Endothelial cell (in vitro differentiated cells): ENCODE results near the gene LRRC74A. TPM values are rescaled to one million over a fixed set of nuclear protein-coding genes. Genes with fewer than 3 reads are reported as not detected.
"Not testable (repeated sequence)": the region's sequence is repeated elsewhere in the genome, so short reads cannot be mapped to it uniquely, and the experiment has no call there.

Source experiments
- DNase-seq: peaks from one replicate; pipeline ENCODE4 v3.0.0; 2021; ENCODE audit warnings: low spot score
- H3K27ac Mint-ChIP-seq: one replicate; pipeline ENCODE4 v1.8.0; 2021; ENCODE audit warnings: mixed read lengths, inconsistent platforms; ENCODE audit not compliant: unreplicated experiment
- H3K27me3 Mint-ChIP-seq: one replicate; pipeline ENCODE4 v1.8.0; 2021; ENCODE audit warnings: mild to moderate bottlenecking, moderate library complexity, mixed read lengths, inconsistent platforms; ENCODE audit not compliant: unreplicated experiment
- H3K36me3 Mint-ChIP-seq: one replicate; pipeline ENCODE4 v1.8.0; 2021; ENCODE audit warnings: mild to moderate bottlenecking, low read depth, mixed read lengths, inconsistent platforms; ENCODE audit not compliant: unreplicated experiment
- H3K4me1 Mint-ChIP-seq: one replicate; pipeline ENCODE4 v1.8.0; 2021; ENCODE audit warnings: mild to moderate bottlenecking, mixed read lengths, inconsistent platforms; ENCODE audit not compliant: unreplicated experiment
- H3K4me3 Mint-ChIP-seq: one replicate; pipeline ENCODE4 v1.8.0; 2021; ENCODE audit warnings: mild to moderate bottlenecking, mixed read lengths, inconsistent platforms; ENCODE audit not compliant: unreplicated experiment
- H3K9me3 Mint-ChIP-seq: one replicate; pipeline ENCODE4 v1.8.0; 2021; ENCODE audit warnings: mixed read lengths, inconsistent platforms; ENCODE audit not compliant: unreplicated experiment
- total RNA-seq: library from RNA; stranded (reverse); fragmentation: NEBNext Ultra II Directional; extraction: Animal tissue kit (Norgen Biotek cat#: 25700); gene quantifications from one replicate; pipeline ENCODE4 v1.2.1, GENCODE V29; 2021; ENCODE audit not compliant: unreplicated experiment
- TF ChIP-seq, protein P1 (sequence below): fragments of 200-600 bp; sonication (generic); IDR thresholded peaks from one replicate; pipeline ENCODE4 v1.5.0; 2021; ENCODE audit warnings: antibody characterized with exemption; ENCODE audit not compliant: unreplicated experiment

Gene LRRC74A
- total RNA-seq, 1 donor from 2014 or later = not detected

DNA sequence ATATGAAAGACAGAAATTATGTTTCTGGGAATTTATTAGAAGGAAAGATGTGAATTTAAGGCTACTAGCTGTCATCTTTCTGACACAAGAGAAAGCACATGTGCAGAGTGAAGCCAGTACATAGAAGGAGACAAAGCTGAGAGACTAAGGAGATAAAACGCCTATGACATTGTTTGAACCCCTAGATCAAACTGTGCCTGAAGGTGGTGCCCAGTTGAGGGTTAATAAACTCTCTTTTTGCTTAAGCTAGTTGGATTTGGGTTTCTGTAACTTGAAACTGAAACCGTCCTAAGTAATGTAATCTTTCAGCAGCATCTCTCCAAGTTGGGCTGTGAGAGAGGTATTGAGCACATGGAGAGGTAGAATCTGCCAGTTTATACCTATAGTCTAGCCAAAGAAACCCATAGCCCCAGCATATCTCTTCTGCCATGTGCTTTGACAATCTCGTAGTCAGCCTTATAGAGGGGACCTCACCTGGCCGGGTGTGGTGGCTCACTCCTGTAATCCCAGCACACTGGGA, 84.2 kb downstream of the LRRC74A start:
- TF ChIP-seq, protein P1, sequence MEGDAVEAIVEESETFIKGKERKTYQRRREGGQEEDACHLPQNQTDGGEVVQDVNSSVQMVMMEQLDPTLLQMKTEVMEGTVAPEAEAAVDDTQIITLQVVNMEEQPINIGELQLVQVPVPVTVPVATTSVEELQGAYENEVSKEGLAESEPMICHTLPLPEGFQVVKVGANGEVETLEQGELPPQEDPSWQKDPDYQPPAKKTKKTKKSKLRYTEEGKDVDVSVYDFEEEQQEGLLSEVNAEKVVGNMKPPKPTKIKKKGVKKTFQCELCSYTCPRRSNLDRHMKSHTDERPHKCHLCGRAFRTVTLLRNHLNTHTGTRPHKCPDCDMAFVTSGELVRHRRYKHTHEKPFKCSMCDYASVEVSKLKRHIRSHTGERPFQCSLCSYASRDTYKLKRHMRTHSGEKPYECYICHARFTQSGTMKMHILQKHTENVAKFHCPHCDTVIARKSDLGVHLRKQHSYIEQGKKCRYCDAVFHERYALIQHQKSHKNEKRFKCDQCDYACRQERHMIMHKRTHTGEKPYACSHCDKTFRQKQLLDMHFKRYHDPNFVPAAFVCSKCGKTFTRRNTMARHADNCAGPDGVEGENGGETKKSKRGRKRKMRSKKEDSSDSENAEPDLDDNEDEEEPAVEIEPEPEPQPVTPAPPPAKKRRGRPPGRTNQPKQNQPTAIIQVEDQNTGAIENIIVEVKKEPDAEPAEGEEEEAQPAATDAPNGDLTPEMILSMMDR = no peak
- Mint-ChIP-seq H3K4me1 (no peaks in the 10 kb centered on the region), H3K27me3 (peaks cover 2% of the 10 kb centered on the region), H3K4me3 (no peak overlapping the region), H3K36me3 (no peaks in the 10 kb centered on the region), H3K27ac (no peak overlapping the region), H3K9me3 (no peaks in the 10 kb centered on the region)
- DNase-seq = no peak

DNA sequence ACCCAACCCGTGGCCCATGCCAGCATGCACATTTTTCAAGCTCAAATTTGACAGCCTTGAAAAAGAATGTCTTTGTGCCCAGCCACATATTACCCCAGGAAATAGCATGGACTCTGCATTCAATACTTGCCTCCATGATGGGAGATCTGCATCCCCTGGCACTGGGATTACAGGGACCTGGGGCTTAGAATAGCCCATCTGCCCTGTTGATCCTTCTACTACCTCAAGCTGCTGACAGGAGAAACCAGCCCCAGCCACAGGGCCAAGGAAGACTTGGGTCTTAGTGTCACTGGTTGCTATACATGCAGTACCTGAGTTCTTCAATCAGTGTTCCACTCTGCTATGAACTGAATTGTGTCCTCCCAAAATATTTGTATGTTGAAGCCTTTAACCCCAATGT, 85.3 kb downstream of the LRRC74A start:
- Mint-ChIP-seq H3K9me3 (no peaks in the 10 kb centered on the region), H3K36me3 (no peaks in the 10 kb centered on the region), H3K4me1 (no peaks in the 10 kb centered on the region), H3K4me3 (no peak overlapping the region), H3K27me3 (peaks cover 2% of the 10 kb centered on the region), H3K27ac (no peak overlapping the region)
- DNase-seq = no peak
- TF ChIP-seq, protein P1 = no peak

DNA sequence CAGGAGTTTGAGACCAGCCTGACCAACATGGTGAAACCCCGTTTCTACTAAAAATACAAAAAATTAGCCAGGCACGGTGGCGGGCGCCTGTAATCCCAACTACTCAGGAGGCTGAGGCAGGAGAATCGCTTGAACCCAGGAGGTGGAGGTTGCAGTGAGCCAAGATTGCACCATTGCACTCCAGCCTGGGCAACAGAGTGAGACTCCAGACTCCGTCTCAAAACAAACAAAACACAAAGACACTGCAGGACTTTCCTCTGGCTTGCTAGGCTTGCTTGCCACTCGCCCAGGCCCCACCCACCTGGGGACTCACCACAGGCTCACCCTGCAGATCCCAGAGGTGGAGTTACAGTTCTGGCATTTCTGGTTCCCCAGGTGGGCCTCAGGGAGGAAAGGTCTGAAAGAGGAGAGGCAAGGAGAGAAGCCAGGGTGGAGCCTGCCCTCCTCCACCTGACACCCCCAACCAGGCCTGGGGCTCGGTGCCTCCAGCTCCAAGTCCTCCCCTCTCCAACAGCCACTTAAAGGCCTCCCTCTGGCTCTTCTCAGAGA, 88.4 kb downstream of the LRRC74A start:
- H3K4me1 Mint-ChIP-seq, H3K27ac Mint-ChIP-seq, DNase-seq, H3K27me3 Mint-ChIP-seq, H3K36me3 Mint-ChIP-seq, H3K9me3 Mint-ChIP-seq, H3K4me3 Mint-ChIP-seq: not testable (repeated sequence)

DNA sequence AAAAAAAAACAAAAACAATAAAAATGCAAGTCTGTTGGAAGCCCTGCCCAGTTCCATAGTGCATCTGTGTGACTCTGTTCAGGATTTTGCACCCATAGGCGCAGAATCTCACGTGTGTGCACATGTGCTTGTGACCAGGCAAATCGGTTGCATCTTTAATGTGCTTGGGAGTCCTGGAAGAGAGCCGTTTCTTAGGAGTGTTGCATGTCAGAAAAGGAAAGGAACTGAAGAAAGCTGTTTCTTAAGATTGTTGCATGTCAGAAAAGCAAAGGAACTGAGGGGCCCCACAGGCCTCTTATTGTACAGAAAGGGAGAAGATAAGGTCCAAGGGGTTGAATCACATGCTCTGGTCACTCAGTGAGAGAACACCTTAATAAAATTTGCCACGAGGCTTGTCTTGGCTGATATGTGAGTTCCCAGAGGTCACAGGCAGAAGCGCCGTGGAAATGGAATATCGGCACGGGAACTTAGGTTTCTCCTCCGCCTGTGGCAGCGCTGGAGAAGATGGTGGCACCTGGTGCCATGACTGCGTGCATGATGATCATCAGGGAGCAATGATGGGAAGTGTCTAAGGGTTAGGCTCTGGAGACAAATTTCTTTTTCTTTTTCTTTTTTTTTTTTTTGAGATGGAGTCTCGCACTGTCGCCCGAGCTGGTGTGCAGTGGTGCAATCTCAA, 90.0 kb downstream of the LRRC74A start:
- H3K4me3 Mint-ChIP-seq = no peak overlapping the region
- H3K9me3 Mint-ChIP-seq = no peaks in the 10 kb centered on the region
- peaks cover 2% of the 10 kb centered on the region for H3K27me3 Mint-ChIP-seq
- no peaks in the 10 kb centered on the region for H3K36me3 Mint-ChIP-seq
- DNase-seq = no peak
- TF ChIP-seq, protein P1 = no peak
- no peak overlapping the region for H3K27ac Mint-ChIP-seq
- peaks cover 13% of the 10 kb centered on the region for H3K4me1 Mint-ChIP-seq

DNA sequence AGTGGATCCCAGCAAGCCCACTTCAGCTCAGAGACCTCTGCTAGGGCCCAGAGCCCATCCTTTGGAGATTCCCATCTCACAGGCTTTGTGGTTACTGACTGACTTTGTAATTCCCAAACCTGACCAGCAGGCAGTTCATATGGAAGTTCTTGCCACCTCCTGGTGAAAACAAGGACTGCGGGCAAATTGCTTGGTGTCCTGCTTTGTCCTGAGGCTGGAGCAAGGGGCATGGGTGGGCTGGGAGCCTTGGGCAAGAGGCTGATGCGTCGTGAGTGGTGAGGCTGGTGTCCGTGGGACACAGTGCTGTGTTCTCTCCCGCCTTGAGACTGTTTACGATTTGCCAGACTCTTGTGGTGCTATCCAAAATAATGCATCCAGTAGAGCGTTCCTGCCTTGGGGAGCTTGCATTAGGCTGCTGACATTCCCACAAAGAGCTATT, 91.0 kb downstream of the LRRC74A start:
- no peak overlapping the region for H3K27ac Mint-ChIP-seq
- H3K4me3 Mint-ChIP-seq = no peak overlapping the region

More for the DNA sequence above, 91.0 kb downstream of the LRRC74A start:
- H3K27me3 Mint-ChIP-seq = peaks cover 2% of the 10 kb centered on the region
- no peaks in the 10 kb centered on the region for H3K9me3 Mint-ChIP-seq
- TF ChIP-seq, protein P1 = peak; percentile 83
- no peaks in the 10 kb centered on the region for H3K36me3 Mint-ChIP-seq
- peaks cover 13% of the 10 kb centered on the region for H3K4me1 Mint-ChIP-seq
- peak; percentile 82 for DNase-seq
